GM18498 (cell line): ENCODE measurements around the gene SLC16A12.
"Not testable (repeated sequence)": the region's sequence is repeated elsewhere in the genome, so short reads cannot be mapped to it uniquely, and the experiment has no call there.

Experiments used
- ATAC-seq: cut with Tn5 transposase; IDR thresholded peaks from one replicate; pipeline ENCODE4 v1.9.1; 2021; ENCODE audit warnings: mild to moderate bottlenecking, moderate library complexity; ENCODE audit not compliant: unreplicated experiment

SLC16A12 gene

DNA sequence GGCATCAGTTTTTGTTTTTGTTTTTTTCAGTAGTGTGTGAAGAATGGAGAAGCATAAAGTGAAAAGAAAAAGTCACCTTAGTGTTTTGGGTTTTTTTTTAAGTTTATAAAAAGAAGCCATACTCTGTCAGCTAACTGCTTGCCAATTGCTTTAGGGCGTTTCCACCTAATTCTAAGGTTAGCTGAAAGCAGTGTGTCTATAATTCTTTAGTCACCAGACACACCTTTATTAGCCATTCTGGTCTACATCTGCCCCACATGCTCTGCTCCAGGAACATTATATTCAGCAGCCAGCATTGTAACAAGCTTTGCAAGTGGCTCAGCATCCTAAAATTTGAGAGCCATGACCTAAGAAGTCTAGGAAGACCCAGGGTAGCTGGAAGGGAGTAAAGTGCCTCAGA is 14.1 kb upstream of the SLC16A12 start:
- no peak for ATAC-seq

DNA sequence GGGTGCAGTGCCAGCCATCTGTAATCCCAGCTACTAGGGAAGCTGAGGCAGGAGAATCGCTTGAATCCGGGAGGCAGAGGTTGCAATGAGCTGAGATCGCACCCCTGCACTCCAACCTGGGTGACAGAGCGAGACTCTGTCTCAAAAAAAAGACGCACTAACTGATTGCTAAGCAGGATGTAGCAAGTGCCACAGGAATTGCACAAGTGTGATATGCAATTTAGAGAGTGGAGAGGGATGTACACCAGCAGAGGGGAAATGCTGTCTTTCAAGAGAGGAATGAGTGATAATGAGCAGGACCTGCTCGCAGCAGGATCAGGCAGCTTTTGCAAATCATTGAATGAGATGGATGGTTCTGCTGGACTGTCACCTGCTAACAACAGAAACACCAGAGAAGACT is 13.3 kb upstream of the SLC16A12 start:
- ATAC-seq: no peak

DNA sequence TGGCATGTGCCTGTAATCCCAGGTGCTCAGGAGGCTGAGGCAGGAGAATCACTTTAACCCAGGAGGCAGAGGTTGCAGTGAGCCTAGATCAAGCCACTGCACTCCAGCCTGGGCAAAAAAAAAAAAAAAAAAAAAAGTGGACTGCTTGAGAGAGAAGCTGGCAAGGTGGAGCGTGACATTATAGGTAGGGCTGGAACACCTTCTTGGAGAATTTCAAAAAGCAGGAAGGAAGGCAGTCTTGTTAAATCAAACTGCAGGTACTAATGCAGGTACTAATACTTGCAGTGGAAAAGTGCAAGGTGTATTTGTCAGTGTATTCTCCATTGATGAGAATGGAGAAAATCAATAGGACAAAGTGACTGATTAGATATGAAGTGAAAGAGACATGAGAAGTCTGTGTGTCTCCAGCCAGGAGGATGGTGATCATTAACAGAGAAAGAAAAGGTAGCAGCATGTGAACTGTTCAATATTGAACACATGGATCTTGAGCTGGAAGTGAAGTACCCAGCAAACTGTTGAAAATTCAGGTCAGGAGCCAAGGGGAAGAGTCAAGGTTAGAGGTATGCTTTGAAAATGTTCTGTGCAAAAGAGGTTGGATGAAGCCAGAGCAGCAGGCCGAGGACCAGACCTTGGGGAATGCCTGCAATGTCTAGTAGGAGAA is 12.6 kb upstream of the SLC16A12 start:
- no peak for ATAC-seq

DNA sequence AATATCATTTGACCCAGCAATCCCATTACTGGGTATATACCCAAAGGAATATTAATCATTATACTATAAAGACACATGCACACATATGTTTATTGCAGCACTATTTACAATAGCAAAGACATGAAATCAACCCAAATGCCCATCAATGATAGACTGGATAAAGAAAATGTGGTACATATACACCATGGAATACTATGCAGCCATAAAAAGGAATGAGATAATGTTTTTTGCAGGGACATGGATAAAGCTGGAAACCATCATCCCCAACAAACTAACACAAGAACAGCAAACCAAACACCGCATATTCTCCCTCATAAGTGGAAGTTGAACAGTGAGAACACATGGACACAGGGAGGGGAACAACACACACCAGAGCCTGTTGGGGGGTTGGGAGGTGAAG is 11.3 kb upstream of the SLC16A12 start:
- not testable (repeated sequence) for ATAC-seq

DNA sequence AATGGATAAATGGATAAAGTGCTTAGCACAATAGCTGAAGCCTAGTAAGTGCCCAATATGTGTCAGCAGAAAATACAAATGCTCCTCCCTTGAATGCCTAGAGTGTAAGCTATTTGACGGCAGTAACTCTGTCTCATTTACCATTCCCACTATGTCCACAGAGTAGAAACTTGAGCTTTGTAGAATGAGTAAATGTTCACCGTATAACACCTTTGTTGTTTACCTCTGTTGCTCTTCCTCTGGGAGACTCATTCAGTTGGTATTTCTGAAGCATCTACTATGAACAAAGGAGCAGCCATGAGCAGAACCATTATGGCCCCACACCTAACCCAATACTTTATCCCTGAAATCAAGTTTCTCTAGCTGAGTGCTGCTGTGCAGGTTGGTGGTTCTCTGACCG is 8.4 kb upstream of the SLC16A12 start:
- no peak for ATAC-seq

DNA sequence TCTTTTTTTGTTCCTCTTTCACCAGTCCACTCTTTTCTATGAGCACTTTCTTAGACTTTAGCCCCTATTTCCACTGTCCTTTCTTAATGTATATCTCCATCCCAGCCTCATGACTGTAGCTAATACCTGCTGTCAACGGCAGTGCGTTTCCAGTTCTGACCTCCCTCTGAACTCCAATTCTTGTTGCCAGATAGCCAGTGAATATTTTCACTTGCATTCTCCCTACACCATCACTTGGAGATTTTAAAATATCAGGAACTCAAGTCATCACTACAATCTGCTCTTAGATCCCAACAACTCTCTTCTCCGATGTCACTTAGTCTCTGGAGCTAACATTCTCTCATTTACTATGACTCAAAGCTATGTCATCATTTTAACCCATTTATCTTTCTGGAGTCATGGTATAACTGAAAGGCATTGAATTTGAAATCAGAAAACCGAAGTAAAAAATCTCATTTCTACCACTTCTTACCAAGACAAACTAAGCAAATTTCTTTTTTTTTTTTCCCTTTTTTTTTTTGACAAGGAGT is 5.1 kb upstream of the SLC16A12 start:
- no peak for ATAC-seq

DNA sequence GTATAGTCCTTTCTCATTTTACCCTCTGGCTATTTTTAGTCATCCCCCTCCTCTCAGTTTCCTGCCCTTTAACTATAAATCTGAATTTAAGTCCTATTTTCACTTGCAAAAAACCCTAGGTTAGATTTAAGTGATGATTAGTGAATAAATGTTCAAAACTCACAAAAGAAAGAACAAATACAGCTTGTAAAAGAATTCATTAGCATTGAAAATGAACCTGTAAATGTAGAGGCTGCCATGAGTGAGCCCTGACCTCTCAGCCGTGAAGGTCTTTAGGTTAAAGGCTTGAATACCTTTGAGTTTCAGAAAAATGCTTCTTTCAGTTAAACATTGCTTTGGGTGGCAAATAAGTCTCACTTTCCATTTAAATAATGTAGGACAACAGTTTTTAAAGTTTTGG is 2.0 kb upstream of the SLC16A12 start:
- ATAC-seq: no peak

DNA sequence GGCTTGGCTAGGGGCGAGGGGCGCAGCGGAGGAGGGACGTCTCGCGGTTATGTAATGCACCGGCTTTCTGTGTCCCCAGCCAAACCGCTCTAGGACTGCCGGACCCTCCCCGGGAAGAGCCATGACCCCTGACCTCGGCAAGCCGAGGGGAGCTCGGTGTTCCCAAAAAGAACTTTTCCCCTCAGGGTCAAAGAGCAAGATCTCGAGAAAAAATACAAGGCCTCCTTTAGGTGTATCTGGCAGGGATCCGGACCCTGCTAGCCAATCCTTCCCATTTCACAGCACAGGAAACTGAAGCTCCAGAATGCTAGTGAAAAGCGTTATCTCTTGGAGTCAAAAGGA is 590 bp upstream of the SLC16A12 start:
- no peak for ATAC-seq

DNA sequence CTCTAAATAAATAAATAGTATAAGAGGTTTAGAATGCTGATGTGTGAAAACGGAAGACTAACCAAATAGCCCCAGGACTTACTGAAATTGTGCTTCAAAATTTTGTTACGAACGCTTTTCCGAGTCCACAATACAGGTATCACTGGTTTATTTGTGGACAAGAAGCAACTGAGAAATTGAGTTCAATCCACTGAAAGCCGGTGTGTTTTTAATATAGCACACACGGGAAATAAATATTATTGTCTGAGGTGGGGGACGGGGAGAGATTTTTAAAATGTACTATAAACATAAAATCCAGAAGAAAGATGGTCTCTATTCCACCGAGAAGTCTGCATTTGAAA is 598 bp downstream of the SLC16A12 start:
- ATAC-seq: no peak

DNA sequence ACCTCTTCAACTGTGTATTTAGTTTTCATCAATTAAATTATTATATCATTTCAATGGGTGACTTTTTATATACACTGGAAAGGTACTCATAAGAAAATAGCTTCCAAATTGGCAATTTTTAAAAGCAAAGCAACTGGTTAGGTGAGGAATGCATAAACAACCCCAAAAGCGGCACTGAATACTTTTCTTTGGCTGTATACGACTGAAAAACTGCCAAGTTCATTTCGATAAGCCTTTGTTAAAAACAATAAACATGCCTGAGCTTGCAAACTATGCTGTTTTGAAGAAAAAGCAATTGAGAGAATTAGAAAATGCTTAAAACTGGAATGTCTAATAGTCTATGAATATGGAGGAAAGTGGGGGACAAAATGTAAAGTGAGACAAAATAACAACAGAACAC is 2.9 kb downstream of the SLC16A12 start:
- no peak for ATAC-seq

DNA sequence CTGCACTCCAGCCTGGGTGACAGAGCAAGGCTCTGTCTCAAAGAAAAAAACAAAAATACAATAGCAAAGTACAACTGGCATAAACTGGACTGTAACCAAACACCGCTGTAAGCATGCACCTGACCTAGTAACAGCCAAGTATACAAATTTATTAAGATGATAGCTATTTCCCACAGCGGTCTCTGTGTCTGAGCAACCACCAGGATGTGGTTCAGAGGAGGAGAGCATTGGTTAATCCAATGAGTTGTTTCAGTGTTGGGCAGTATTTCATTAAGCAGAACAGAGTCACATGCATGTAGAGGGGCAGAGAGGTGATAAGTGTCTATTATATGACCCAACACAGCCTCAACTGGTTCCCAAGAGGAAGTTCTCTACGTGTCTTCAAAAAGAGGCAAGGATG is 4.0 kb downstream of the SLC16A12 start:
- no peak for ATAC-seq

DNA sequence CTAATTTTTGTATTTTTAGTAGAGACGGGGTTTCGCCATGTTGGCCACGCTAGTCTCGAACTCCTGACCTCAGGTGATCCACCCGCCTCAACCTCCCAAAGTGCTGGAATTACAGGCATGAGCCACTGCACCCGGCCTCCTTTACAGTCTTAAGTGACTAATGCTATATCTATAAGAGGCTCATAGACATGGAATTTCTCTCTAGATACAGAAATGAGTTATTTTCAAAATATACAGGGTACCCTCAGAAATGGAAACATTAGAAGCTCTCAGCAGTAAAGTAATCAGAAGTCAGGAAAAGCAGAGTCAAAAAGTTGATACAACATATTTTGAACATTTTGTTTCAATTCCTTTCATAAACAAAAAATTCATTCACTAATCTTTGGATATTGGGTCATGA is 5.7 kb downstream of the SLC16A12 start:
- not testable (repeated sequence) for ATAC-seq

DNA sequence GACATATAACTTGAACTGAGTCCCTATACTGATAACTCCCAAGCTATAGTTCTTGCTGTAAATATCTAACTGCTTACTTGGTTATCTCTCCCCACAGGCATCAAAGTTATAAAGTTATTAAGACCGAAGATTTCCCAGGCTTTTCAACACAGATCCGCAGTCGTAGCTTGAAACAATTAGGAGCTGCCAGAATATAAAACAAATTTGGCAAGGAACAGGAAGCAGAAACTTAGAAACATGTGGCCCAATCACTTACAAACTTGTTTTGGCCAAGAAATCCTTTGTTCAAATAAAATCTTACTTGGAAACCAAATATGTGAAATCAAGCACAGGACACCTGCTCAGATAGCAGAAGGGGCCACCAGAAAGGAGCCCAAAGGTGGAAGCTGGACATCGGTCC is 9.0 kb downstream of the SLC16A12 start:
- ATAC-seq: no peak

DNA sequence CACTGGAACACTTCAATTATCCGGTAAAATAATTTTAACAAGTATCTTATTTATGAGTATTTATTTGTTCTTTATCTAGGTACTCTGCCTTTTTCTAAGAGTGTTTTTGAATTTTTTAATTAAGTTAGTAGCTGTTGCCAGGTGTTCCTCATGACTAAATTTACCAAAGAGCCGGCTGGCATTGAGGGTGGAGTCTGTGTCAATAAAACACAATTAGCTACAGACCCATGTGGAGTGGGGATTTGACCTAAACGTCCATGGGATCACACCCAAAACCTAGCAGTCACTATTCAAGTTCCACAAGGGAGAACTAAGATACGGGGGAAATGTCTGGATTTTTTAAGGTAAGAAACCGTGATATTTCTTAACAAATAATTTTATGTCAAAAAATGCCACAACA is 9.8 kb downstream of the SLC16A12 start:
- no peak for ATAC-seq

DNA sequence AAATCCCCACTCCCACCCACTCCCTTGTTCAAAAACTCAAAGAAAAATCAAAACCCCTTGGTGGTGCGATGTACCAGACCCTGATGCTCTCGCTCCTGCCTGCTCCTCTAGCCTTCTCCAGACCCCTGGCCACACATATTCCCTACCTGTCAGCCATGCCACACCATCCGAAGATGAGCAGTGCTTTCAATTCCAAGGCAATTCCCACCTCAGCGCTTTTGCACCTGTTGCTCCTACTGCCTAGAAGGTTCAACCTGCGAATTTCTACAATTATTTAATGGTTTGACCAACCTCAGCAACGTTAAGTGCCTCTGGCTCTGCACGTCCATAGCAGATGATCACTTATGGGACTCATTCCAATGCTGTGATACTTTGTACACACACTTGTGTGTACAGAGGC is 11.1 kb downstream of the SLC16A12 start:
- no peak for ATAC-seq

DNA sequence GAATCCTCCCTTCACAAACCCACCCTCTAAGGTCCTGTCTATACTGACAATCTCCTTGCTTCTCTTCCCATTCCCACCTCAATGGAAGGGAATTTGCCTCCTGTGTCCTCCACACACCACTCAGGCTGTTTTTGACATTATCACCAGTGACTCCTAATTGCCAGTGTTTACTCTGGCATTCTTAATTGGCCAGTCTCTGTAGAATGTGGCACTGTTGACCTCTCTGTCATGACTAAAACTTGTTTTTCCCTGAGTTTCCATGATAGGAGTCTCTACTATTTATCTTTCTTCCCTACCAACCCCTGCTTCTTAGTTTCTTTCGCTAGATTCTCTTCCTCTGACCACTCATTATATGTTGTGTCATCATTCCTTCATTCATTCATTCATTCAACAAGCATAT is 12.1 kb downstream of the SLC16A12 start:
- ATAC-seq: no peak

DNA sequence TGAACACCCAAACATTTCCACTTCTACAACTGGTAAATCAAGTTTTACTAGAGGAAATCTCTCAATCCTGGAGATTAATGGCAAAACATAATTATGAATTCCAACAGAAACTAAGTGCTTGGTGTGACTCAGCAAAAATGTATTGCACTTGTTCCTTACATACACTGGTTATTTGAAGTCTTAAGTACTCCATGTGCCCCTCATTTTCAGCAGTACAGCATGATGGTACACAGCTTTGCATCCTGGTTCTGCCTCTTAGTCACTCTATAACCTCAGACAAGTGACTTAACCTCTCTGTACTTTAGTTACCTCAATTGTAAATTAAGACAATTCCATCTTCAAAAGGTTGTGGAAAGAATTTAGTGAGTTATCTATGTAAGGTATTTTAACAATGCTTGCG is 12.9 kb downstream of the SLC16A12 start:
- ATAC-seq: no peak

DNA sequence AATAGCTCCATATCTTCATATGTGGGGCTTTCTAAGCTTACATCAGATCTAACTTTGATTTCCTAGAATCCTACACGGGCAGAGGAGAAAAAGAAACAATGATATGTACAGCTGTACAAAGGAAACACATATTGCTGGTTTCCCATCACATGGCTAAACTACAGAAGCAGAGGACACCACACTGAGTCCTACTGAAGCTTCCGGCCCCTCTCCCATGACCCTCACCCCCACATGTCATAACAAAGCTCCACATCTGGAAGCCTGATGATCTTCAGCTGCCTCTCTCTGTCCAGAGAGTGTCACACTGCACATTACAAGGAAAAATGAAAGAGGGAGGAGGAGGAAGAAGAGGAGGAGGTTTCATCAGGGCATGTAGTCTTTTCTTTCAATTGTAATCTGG is 14.0 kb downstream of the SLC16A12 start:
- ATAC-seq: no peak

DNA sequence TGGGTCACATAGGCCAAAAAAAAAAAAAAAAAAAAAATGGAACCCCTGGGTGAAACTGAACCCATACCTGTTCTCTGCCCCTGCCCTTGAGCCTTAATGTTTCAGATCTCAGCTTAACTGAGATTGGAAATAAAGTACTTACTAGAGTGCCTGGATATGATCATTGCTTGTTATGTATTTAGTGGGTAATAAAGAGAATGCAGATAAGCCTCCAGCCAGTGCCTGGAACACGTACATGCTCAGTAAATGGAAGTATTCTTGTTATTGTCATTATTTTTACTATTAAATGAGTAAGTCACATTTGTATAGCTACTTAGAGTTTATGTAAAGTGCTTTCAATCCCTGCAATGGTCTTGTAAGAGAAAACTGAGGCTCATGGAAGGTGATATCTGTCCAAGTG is 14.7 kb downstream of the SLC16A12 start:
- no peak for ATAC-seq

DNA sequence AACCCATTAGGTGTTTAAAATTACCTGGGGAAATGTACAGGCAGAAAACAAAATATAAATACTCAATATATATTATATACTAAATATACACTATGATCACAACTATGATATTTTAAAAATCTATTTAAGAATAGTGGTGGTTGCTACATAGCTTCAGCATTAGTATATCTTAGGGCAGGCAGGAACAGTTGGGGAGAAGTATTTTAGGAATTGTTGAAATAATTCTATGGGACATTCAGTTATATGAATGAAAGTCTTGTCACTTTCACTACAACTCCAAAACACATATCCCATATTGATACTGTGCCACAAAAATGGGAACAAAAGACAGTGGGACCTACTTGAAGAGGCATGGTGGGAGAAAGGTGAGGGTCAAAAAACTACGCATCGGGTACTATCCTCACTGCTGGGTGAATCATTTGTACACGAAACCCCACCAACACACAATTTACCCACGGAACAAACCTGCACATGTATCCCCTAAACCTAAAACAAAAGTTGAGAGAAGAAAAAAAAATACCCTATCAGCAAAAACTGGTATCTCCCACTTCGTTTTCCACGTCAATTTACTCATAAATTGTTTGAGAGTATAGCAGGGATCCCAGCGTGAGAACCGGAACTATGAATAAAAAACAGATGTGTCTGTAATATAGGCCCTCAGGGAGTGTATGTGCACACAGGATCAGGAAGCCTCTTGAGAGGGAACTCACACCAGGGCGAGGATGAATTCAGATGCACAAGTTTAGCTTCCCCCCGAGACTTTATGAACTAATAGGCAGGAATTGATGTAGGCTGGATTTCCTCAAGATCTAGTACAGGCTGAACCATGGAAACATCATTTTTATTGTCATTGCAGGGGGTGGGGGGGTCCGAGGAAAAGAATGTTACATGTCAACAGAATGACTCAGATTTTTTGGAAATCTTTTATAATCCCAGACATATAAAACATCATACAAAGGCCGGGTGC is 16.2 kb downstream of the SLC16A12 start:
- ATAC-seq: no peak

DNA sequence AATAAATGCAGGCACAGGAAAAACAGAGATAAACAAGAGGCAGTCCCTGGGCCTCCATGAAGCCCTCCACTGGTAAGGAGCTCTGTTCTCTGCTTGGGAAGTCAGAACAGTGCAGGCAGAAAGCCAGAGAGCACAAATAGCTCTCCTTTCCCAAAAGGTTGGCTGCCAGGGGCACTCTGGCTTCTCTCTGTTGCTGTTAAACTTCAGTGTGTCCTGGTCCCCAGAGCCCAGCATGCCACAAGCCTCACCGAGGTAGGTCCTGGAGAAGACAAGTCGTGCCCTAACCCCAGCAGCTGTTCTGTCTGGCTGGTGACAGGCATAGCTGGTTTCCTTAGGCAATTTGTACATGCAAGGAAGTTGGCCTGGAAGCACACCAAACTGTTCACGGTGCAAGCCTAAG is 17.3 kb downstream of the SLC16A12 start:
- no peak for ATAC-seq

DNA sequence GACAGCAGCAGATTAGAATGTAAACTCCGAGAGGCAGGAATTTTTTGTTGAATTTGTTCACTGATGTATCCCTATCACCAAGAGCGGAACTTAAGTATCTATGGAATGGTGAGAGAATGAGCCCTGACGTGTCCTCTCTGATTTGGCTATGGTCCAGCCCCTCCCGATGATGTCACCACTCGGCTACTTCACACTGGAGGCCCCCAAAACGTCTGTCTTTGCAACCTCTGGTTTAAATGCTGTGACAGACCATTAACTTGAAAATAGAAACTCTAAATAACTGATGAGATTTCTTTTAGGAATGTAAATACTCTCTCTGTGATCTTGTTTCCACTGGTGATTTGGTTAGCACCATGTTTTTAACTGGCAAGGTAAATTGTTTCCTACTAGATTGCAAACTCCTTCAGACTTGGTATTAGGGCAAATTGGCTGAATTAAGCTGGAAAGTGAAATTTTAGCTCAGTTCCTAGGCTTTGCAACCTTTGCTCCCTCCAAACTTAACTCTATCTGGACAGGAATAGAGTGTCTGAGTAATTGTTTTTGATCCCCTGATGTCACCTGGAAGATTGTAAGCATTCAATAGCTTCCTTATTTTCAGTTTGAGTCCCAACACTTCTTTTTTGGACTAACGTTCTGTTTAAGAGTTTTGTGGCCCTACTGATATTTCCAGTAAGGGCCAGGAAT is 19.1 kb downstream of the SLC16A12 start:
- ATAC-seq: no peak
